Left renal pelvis (tissue), 4 donors: ENCODE measurements around the gene B4GALT2. TPM values are rescaled to one million over a fixed set of nuclear protein-coding genes. Genes with fewer than 3 reads are reported as not detected.

Source experiments
- DNase-seq, 4 donors: peaks; one replicate each; pipeline ENCODE4 v3.0.0-alpha.2; 2013; ENCODE audit warnings: low read depth in 4 of 4, low spot score in 3 of 4
- polyA plus RNA-seq, 4 donors: library from polyadenylated mRNA; unstranded; fragments of 120-200 nt; gene quantifications; one replicate each; pipeline ENCODE4 v1.2.1, GENCODE V29; 2013; ENCODE audit not compliant: insufficient read length in 4 of 4

Gene B4GALT2
- polyA plus RNA-seq, 4 donors = 36.3 to 55.4 (median 41.8) TPM

GRCh38 chr1:43982241-43982640 lies 3.2 kb downstream of the B4GALT2 start:
- DNase-seq = no peak

GRCh38 chr1:43982808-43983207 lies 3.8 kb downstream of the B4GALT2 start:
- no peak for DNase-seq

GRCh38 chr1:43983253-43983899 lies 4.4 kb downstream of the B4GALT2 start:
- DNase-seq = no peak

GRCh38 chr1:43984855-43985254 lies 5.8 kb downstream of the B4GALT2 start:
- no peak for DNase-seq

- DNase-seq = no peak
These were observed 7.1 kb downstream of the B4GALT2 start for GRCh38 chr1:43985984-43986595.

- DNase-seq = no peak
These were observed 7.7 kb downstream of the B4GALT2 start for GRCh38 chr1:43986712-43987111.

GRCh38 chr1:43987159-43987902 lies 8.3 kb downstream of the B4GALT2 start:
- no peak for DNase-seq

GRCh38 chr1:43990271-43991199 lies 11.5 kb downstream of the B4GALT2 start:
- no peak for DNase-seq

- no peak for DNase-seq
These were observed 12.1 kb downstream of the B4GALT2 start for GRCh38 chr1:43991200-43991475.

GRCh38 chr1:43991476-43992231 lies 12.6 kb downstream of the B4GALT2 start, which contains the start of gene CCDC24:
Gene CCDC24, plus strand, starts transcription at chr1:43991599. Its CDS starts 280 bp downstream, at chr1:43991879.
- DNase-seq = no peak

GRCh38 chr1:43992232-43992995 lies 13.4 kb downstream of the B4GALT2 start:
- no peak for DNase-seq

- no peak for DNase-seq
These were observed 14.3 kb downstream of the B4GALT2 start for GRCh38 chr1:43993206-43993914.

- no peak for DNase-seq
These were observed 15.1 kb downstream of the B4GALT2 start for GRCh38 chr1:43994071-43994470.

- no peak for DNase-seq
These were observed 16.1 kb downstream of the B4GALT2 start for GRCh38 chr1:43994794-43995790.

GRCh38 chr1:43995984-43996732 lies 17.1 kb downstream of the B4GALT2 start:
- no peak for DNase-seq

- no peak for DNase-seq
These were observed 17.7 kb downstream of the B4GALT2 start for GRCh38 chr1:43996733-43997115.
